Muscle of arm (tissue), 12 donors: Measurements from ENCODE around the gene ARHGAP33. TPM values are rescaled to one million over a fixed set of nuclear protein-coding genes. Genes with fewer than 3 reads are reported as not detected.

Source experiments
- DNase-seq: peaks from one replicate; pipeline ENCODE4 v3.0.0-alpha.2; 2013
- polyA plus RNA-seq, 12 donors: library from polyadenylated mRNA; unstranded; fragments of 120-200 nt; gene quantifications; one replicate each; pipeline ENCODE4 v1.2.1, GENCODE V29; 2013; ENCODE audit not compliant: insufficient read length in 12 of 12

Gene ARHGAP33
- polyA plus RNA-seq, 12 donors: 10.5 to 29.8 (median 15.8) TPM; not detected in 1

GRCh38 chr19:35776102-35776788 is 881 bp downstream of the ARHGAP33 start:
- no peak for DNase-seq

GRCh38 chr19:35777086-35777841 is 1.9 kb downstream of the ARHGAP33 start:
- DNase-seq: no peak

GRCh38 chr19:35777961-35778360 is 2.6 kb downstream of the ARHGAP33 start:
- DNase-seq: no peak

- no peak for DNase-seq
Observed at GRCh38 chr19:35779033-35779432, 3.7 kb downstream of the ARHGAP33 start.

GRCh38 chr19:35780058-35780457 is 4.7 kb downstream of the ARHGAP33 start:
- no peak for DNase-seq

GRCh38 chr19:35780717-35781116 is 5.4 kb downstream of the ARHGAP33 start:
- no peak for DNase-seq

- DNase-seq: no peak
Observed at GRCh38 chr19:35781650-35782049, 6.3 kb downstream of the ARHGAP33 start.

GRCh38 chr19:35782589-35782988 is 7.2 kb downstream of the ARHGAP33 start:
- no peak for DNase-seq

GRCh38 chr19:35783469-35784434 is 8.4 kb downstream of the ARHGAP33 start:
- DNase-seq: no peak

GRCh38 chr19:35784503-35785338 is 9.4 kb downstream of the ARHGAP33 start:
- no peak for DNase-seq

GRCh38 chr19:35785339-35785627 is 9.9 kb downstream of the ARHGAP33 start:
- no peak for DNase-seq

GRCh38 chr19:35786299-35787160 is 11.2 kb downstream of the ARHGAP33 start:
- DNase-seq: no peak

GRCh38 chr19:35787227-35787799 is 11.9 kb downstream of the ARHGAP33 start:
- DNase-seq: no peak

GRCh38 chr19:35788205-35788960 is 13.0 kb downstream of the ARHGAP33 start:
- DNase-seq: no peak

GRCh38 chr19:35789195-35789977 is 14.0 kb downstream of the ARHGAP33 start:
- DNase-seq: no peak

- DNase-seq: no peak
Observed at GRCh38 chr19:35789978-35790944, 14.9 kb downstream of the ARHGAP33 start.
